Measurements from ENCODE around the gene GMDS. TPM values are rescaled to one million over a fixed set of nuclear protein-coding genes. Genes with fewer than 3 reads are reported as not detected.

The GMDS gene
- total RNA-seq, 2 experiments from 2014 or later, result 36.6 to 42.8 TPM

DNA sequence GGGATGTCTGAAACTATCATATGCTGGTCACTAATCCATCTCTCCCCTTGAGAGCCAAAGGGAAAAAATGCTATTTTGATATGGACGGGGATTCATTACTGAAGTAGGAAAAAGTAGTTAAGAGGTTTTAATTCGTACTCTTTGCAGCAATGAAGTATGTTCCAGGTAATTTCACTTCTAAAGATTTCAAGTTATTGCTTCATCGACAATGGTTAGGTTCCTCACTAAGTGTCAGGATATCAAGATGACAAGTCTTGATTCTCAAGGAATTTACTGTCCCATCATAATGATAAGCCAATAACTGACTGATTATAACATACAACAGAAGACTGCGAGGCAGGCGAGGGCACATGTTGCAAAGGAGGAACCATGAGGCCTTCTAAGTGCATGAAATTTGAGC lies 57.0 kb downstream of the GMDS start:
- ATAC-seq (no peak), DNase-seq (no peak)
- intact Hi-C loops (cut with micrococcal nuclease), result loop anchor here (5.0 to 10.0 kb wide), 2 partner anchors 76 to 414 kb away; no protein-coding TSS in a partner anchor
- Mint-ChIP-seq H3K9me3 (no peaks in the 10 kb centered on the region), H3K27ac (no peak overlapping the region), H3K4me1 (ENCODE audit: low read depth) (peaks cover 39% of the 10 kb centered on the region), H3K4me3 (no peak overlapping the region), H3K36me3 (ENCODE audit: low read depth) (peaks cover 5% of the 10 kb centered on the region), H3K27me3 (peaks cover 6% of the 10 kb centered on the region)
- TF ChIP-seq, protein P1, sequence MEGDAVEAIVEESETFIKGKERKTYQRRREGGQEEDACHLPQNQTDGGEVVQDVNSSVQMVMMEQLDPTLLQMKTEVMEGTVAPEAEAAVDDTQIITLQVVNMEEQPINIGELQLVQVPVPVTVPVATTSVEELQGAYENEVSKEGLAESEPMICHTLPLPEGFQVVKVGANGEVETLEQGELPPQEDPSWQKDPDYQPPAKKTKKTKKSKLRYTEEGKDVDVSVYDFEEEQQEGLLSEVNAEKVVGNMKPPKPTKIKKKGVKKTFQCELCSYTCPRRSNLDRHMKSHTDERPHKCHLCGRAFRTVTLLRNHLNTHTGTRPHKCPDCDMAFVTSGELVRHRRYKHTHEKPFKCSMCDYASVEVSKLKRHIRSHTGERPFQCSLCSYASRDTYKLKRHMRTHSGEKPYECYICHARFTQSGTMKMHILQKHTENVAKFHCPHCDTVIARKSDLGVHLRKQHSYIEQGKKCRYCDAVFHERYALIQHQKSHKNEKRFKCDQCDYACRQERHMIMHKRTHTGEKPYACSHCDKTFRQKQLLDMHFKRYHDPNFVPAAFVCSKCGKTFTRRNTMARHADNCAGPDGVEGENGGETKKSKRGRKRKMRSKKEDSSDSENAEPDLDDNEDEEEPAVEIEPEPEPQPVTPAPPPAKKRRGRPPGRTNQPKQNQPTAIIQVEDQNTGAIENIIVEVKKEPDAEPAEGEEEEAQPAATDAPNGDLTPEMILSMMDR (IDR thresholded peaks at IDR 0.05), result no peak
- POLR2A ChIA-PET, result no interaction called here
- CTCF ChIA-PET, result no interaction called here

DNA sequence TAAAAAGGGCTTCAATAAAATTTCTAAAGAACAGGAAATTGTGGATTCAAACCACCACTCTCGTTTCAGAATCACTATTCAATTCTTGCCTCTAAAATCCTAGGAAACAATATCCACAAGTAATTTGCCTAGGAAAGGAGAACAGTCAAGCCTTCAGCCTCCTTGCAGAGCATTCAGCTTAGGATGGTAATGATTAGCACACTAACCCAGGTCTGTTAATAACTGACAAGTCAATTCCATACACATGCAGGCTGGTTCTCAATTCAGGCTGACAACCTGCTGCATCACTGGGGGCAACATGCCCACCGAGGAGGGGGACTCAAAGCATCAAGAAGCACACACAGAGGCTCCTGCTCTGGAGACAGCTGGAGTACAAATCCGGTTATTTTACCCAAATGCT lies 57.6 kb downstream of the GMDS start:
- POLR2A ChIA-PET, result no interaction called here
- DNase-seq, result no peak
- TF ChIP-seq, protein P1 (IDR thresholded peaks at IDR 0.05), result no peak
- Mint-ChIP-seq H3K27me3 (peaks cover 6% of the 10 kb centered on the region), H3K27ac (no peak overlapping the region), H3K9me3 (no peaks in the 10 kb centered on the region), H3K36me3 (ENCODE audit: low read depth) (peaks cover 1% of the 10 kb centered on the region), H3K4me1 (ENCODE audit: low read depth) (peaks cover 39% of the 10 kb centered on the region), H3K4me3 (no peak overlapping the region)
- CTCF ChIA-PET, result interaction anchor here (0.8 to 1.5 kb wide), 3 partner anchors 9 to 79 kb away, joined by 3 to 4 read pairs (median 4); no protein-coding TSS in a partner anchor
- intact Hi-C loops (cut with micrococcal nuclease), result loop anchor here (5.0 to 10.0 kb wide), 2 partner anchors 76 to 413 kb away; no protein-coding TSS in a partner anchor
- no peak for ATAC-seq

DNA sequence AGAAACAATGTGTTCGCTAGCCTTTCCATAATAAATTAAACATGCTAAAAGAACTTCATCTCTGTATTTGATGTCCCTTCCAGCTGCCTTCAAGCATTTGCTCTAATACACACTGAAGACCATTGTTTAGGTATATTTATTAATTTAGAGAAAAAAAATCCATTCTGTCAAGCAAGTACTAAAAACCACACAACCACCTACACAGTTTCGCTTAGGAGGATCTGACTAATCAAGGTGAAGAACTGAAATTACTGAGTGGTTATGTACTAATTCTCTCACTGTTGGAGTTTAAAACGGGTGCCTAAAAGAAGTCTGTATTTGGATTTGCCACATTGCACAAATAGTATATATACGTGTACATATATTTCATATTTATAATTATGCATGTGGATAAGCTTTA lies 58.9 kb downstream of the GMDS start:
- peak; percentile 65 for DNase-seq
- Mint-ChIP-seq H3K9me3 (no peaks in the 10 kb centered on the region), H3K4me1 (ENCODE audit: low read depth) (peaks cover 49% of the 10 kb centered on the region), H3K36me3 (ENCODE audit: low read depth) (peaks cover 2% of the 10 kb centered on the region), H3K4me3 (no peak overlapping the region), H3K27me3 (peaks cover 6% of the 10 kb centered on the region), H3K27ac (no peak overlapping the region)
- intact Hi-C loops (cut with micrococcal nuclease), result loop anchor here (5.0 to 10.0 kb wide), 2 partner anchors 74 to 412 kb away; no protein-coding TSS in a partner anchor
- CTCF ChIA-PET, result interaction anchor here (1.0 to 1.5 kb wide), 2 partner anchors 11 to 82 kb away, joined by 4 read pairs; no protein-coding TSS in a partner anchor
- TF ChIP-seq, protein P1 (IDR thresholded peaks at IDR 0.05), result no peak
- ATAC-seq, result peak; percentile 72
- POLR2A ChIA-PET, result no interaction called here

DNA sequence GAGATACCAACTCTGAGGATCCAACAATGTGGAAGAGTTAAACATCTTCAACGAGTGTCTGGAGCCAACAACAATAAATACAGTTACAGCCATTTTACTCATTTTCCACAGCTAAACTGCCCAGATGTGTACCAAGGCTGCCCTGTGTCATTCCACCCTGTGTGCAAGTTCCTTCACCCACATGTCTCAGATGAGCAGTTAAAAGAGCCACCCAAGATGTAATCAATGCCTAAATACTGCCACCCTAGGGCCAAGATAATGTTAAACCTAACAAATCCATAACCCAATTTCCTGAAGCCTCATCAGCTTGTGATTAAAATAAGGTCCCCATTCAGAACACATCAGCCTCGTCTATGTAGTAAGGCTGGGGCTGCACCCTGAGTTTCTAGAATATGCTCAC lies 59.9 kb downstream of the GMDS start:
- Mint-ChIP-seq H3K9me3 (no peaks in the 10 kb centered on the region), H3K27ac (no peak overlapping the region), H3K36me3 (ENCODE audit: low read depth) (peaks cover 2% of the 10 kb centered on the region), H3K27me3 (peaks cover 6% of the 10 kb centered on the region), H3K4me1 (ENCODE audit: low read depth) (peaks cover 54% of the 10 kb centered on the region), H3K4me3 (no peak overlapping the region)
- intact Hi-C loops (cut with micrococcal nuclease), result loop anchor here (5.0 to 10.0 kb wide), 2 partner anchors 73 to 411 kb away; no protein-coding TSS in a partner anchor
- DNase-seq (no peak), ATAC-seq (no peak)
- TF ChIP-seq, protein P1 (IDR thresholded peaks at IDR 0.05), result no peak
- CTCF ChIA-PET, result interaction anchor here (1.0 to 1.6 kb wide), 2 partner anchors 75 to 589 kb away, joined by 3 read pairs; no protein-coding TSS in a partner anchor
- POLR2A ChIA-PET, result no interaction called here

DNA sequence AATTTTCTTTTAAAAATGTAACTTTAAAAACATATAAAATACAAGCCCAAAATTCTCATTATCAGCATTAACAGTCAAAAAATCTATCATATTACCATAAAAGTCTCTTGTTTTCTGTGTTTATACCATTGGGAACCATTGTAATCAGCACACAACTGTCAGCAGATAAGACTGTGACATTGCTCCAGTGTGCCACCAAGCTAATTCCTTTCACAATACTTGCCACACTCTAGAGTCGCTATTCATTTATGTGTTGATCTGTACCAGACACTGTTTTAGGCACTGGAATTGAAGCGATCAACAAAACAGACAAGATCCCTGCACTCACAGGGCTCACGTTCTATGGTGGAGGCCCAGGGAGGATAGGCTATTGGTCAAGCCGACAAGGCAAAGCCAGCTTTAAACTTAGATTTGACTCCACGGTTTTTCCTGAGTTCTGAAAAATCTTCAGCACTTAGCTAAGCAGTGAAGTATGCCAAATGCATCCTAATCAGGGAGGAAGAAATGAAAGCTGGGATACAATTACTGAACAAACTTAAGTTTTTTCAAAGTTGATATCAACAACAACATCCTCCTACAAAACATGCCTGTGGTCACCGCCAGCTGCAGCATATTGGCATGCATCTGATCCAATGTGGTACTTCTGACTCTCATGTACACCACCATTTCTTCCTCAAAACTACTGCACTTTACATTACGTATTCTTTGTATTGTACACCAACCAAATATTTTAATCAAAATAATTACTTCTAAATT lies 60.5 kb downstream of the GMDS start:
- intact Hi-C loops (cut with micrococcal nuclease), result loop anchor here (5.0 to 10.0 kb wide), 2 partner anchors 73 to 410 kb away; no protein-coding TSS in a partner anchor
- ChIA-PET CTCF (interaction anchor here (1.0 to 1.6 kb wide), 2 partner anchors 74 to 588 kb away, joined by 3 read pairs; no protein-coding TSS in a partner anchor), POLR2A (no interaction called here)
- Mint-ChIP-seq H3K4me3 (no peak overlapping the region), H3K9me3 (no peaks in the 10 kb centered on the region), H3K4me1 (ENCODE audit: low read depth) (peaks cover 57% of the 10 kb centered on the region), H3K36me3 (ENCODE audit: low read depth) (peaks cover 2% of the 10 kb centered on the region), H3K27ac (no peak overlapping the region), H3K27me3 (peaks cover 6% of the 10 kb centered on the region)
- ATAC-seq (no peak), DNase-seq (no peak)
- TF ChIP-seq, protein P1 (IDR thresholded peaks at IDR 0.05), result no peak
